ENCODE measurements around the gene IGFBP3.

IGFBP3 gene

GRCh38 chr7:45888185-45888992, 32.7 kb downstream of the IGFBP3 start, which contains the start of gene IGFBP1:
Gene IGFBP1 (plus strand): TSS chr7:45888488. CDS start chr7:45888653, 165 bp downstream.
- no peak within 1 kb of the TSS for H3K4me3 ChIP-seq (ENCODE audit: low read depth in 1 of 2, low read length in 1 of 2)
- H3K4me1 ChIP-seq (ENCODE audit: control insufficient read depth in 1 of 2, insufficient read depth in 1 of 2, low read depth in 1 of 2, low read length in 1 of 2): no peaks in the 10 kb centered on the region
- peaks cover 74% of the 10 kb centered on the region for H3K27me3 ChIP-seq
- H3K27ac ChIP-seq: no peak within 1 kb of the TSS
- no peaks in the 10 kb centered on the region for H3K9me3 ChIP-seq
- no peaks in the 10 kb centered on the region for H3K36me3 ChIP-seq
- TF ChIP-seq CTCF (IDR thresholded peaks at IDR 0.05): no peak

- Histone ChIP-seq H3K9me3 (no peaks in the 10 kb centered on the region), H3K27me3 (peaks cover 69% of the 10 kb centered on the region), H3K4me1 (ENCODE audit: control insufficient read depth in 1 of 2, insufficient read depth in 1 of 2, low read depth in 1 of 2, low read length in 1 of 2) (no peaks in the 10 kb centered on the region), H3K27ac (no peak overlapping the region), H3K36me3 (no peaks in the 10 kb centered on the region), H3K4me3 (ENCODE audit: low read depth in 1 of 2, low read length in 1 of 2) (no peak overlapping the region)
- TF ChIP-seq CTCF (IDR thresholded peaks at IDR 0.05): no peak
Observed at GRCh38 chr7:45886931-45887667, 34.0 kb downstream of the IGFBP3 start.

- Histone ChIP-seq H3K9me3 (no peaks in the 10 kb centered on the region), H3K36me3 (no peaks in the 10 kb centered on the region), H3K4me1 (ENCODE audit: control insufficient read depth in 1 of 2, insufficient read depth in 1 of 2, low read depth in 1 of 2, low read length in 1 of 2) (no peaks in the 10 kb centered on the region), H3K4me3 (ENCODE audit: low read depth in 1 of 2, low read length in 1 of 2) (no peak overlapping the region), H3K27ac (no peak overlapping the region), H3K27me3 (peaks cover 53% of the 10 kb centered on the region)
- no peak for TF ChIP-seq CTCF (IDR thresholded peaks at IDR 0.05)
Observed at GRCh38 chr7:45885264-45885882, 35.7 kb downstream of the IGFBP3 start.

GRCh38 chr7:45884136-45884535, 36.9 kb downstream of the IGFBP3 start:
- no peak overlapping the region for H3K4me3 ChIP-seq (ENCODE audit: low read depth in 1 of 2, low read length in 1 of 2)
- TF ChIP-seq CTCF (IDR thresholded peaks at IDR 0.05): no peak
- H3K4me1 ChIP-seq (ENCODE audit: control insufficient read depth in 1 of 2, insufficient read depth in 1 of 2, low read depth in 1 of 2, low read length in 1 of 2): no peaks in the 10 kb centered on the region
- H3K27ac ChIP-seq: no peak overlapping the region
- no peaks in the 10 kb centered on the region for H3K36me3 ChIP-seq
- H3K9me3 ChIP-seq: no peaks in the 10 kb centered on the region
- H3K27me3 ChIP-seq: peaks cover 41% of the 10 kb centered on the region

GRCh38 chr7:45882465-45882810, 38.6 kb downstream of the IGFBP3 start:
- no peak overlapping the region for H3K27ac ChIP-seq
- H3K9me3 ChIP-seq: no peaks in the 10 kb centered on the region
- peaks cover 24% of the 10 kb centered on the region for H3K27me3 ChIP-seq
- H3K4me3 ChIP-seq (ENCODE audit: low read depth in 1 of 2, low read length in 1 of 2): no peak overlapping the region
- no peaks in the 10 kb centered on the region for H3K36me3 ChIP-seq
- H3K4me1 ChIP-seq (ENCODE audit: control insufficient read depth in 1 of 2, insufficient read depth in 1 of 2, low read depth in 1 of 2, low read length in 1 of 2): no peaks in the 10 kb centered on the region
- no peak for TF ChIP-seq CTCF (IDR thresholded peaks at IDR 0.05)
